ENCODE data around the gene CADPS2. TPM values are rescaled to one million over a fixed set of nuclear protein-coding genes. Genes with fewer than 3 reads are reported as not detected.

Gene CADPS2
- total and polyA plus RNA-seq, 7 donors, result 4.7 to 13.0 (median 9.5) TPM

- 57 to 85% methylated on average over 1 of the region's 1 CpG for WGBS, 2 donors
- Histone ChIP-seq H3K4me3 (no peak overlapping the region), H3K36me3 (no peaks in the 10 kb centered on the region), H3K4me1 (peaks cover 0 to 13% (median 7%) of the 10 kb centered on the region in 4 donors), H3K9me3 (no peaks in the 10 kb centered on the region), H3K27ac (no peak overlapping the region), H3K27me3 (no peaks in the 10 kb centered on the region)
- intact Hi-C loops (cut with DNase I), result no loop called here
- TF ChIP-seq EP300 (IDR thresholded peaks at IDR 0.05) (no peak), CTCF (IDR thresholded peaks at IDR 0.05) (no peak), POLR2A (IDR thresholded peaks at IDR 0.05) (no peak), POLR2AphosphoS5 (IDR thresholded peaks at IDR 0.05) (no peak)
- DNase-seq, result no peak
Measured at GRCh38 chr7:122677149-122677548, 209.1 kb downstream of the CADPS2 start.

- TF ChIP-seq POLR2AphosphoS5 (IDR thresholded peaks at IDR 0.05) (no peak), EP300 (IDR thresholded peaks at IDR 0.05) (no peak), POLR2A (IDR thresholded peaks at IDR 0.05) (no peak), CTCF (IDR thresholded peaks at IDR 0.05) (no peak)
- intact Hi-C loops (cut with DNase I), result no loop called here
- WGBS, 2 donors, result 83 to 84% methylated on average over 2 of the region's 2 CpGs
- H3K4me3 ChIP-seq, result no peak overlapping the region
- no peaks in the 10 kb centered on the region for H3K9me3 ChIP-seq
- no peak overlapping the region for H3K27ac ChIP-seq
- DNase-seq, result no peak
- no peaks in the 10 kb centered on the region for H3K36me3 ChIP-seq
- peaks cover 0 to 13% (median 7%) of the 10 kb centered on the region in 4 donors for H3K4me1 ChIP-seq
- no peaks in the 10 kb centered on the region for H3K27me3 ChIP-seq
Measured at GRCh38 chr7:122676466-122676865, 209.8 kb downstream of the CADPS2 start.

GRCh38 chr7:122675621-122676020 lies 210.6 kb downstream of the CADPS2 start:
- Histone ChIP-seq H3K4me1 (peaks cover 0 to 13% (median 7%) of the 10 kb centered on the region in 4 donors), H3K27me3 (no peaks in the 10 kb centered on the region), H3K4me3 (no peak overlapping the region), H3K36me3 (no peaks in the 10 kb centered on the region), H3K27ac (no peak overlapping the region), H3K9me3 (no peaks in the 10 kb centered on the region)
- 94 to 98% methylated on average over 7 of the region's 7 CpGs for WGBS, 2 donors
- intact Hi-C loops (cut with DNase I), result no loop called here
- TF ChIP-seq CTCF (IDR thresholded peaks at IDR 0.05) (no peak), POLR2AphosphoS5 (IDR thresholded peaks at IDR 0.05) (no peak), EP300 (IDR thresholded peaks at IDR 0.05) (no peak), POLR2A (IDR thresholded peaks at IDR 0.05) (no peak)
- DNase-seq, result no peak

- no peak for DNase-seq
- Histone ChIP-seq H3K36me3 (no peaks in the 10 kb centered on the region), H3K4me3 (no peak overlapping the region), H3K4me1 (peaks cover 0 to 13% (median 7%) of the 10 kb centered on the region in 4 donors), H3K9me3 (no peaks in the 10 kb centered on the region), H3K27me3 (no peaks in the 10 kb centered on the region), H3K27ac (no peak overlapping the region)
- 58 to 76% methylated on average over 7 of the region's 7 CpGs for WGBS, 2 donors
- intact Hi-C loops (cut with DNase I), result no loop called here
- TF ChIP-seq POLR2A (IDR thresholded peaks at IDR 0.05), result no peak
- no peak for TF ChIP-seq EP300 (IDR thresholded peaks at IDR 0.05)
- no peak for TF ChIP-seq CTCF (IDR thresholded peaks at IDR 0.05)
- no peak for TF ChIP-seq POLR2AphosphoS5 (IDR thresholded peaks at IDR 0.05)
Measured at GRCh38 chr7:122675011-122675410, 211.2 kb downstream of the CADPS2 start.

GRCh38 chr7:122674502-122674901 lies 211.8 kb downstream of the CADPS2 start:
- Histone ChIP-seq H3K36me3 (no peaks in the 10 kb centered on the region), H3K27me3 (no peaks in the 10 kb centered on the region), H3K4me3 (no peak overlapping the region), H3K4me1 (peaks cover 0 to 13% (median 7%) of the 10 kb centered on the region in 4 donors), H3K27ac (no peak overlapping the region), H3K9me3 (no peaks in the 10 kb centered on the region)
- TF ChIP-seq EP300 (IDR thresholded peaks at IDR 0.05), result no peak
- no peak for TF ChIP-seq POLR2AphosphoS5 (IDR thresholded peaks at IDR 0.05)
- TF ChIP-seq POLR2A (IDR thresholded peaks at IDR 0.05), result no peak
- TF ChIP-seq CTCF (IDR thresholded peaks at IDR 0.05), result no peak
- intact Hi-C loops (cut with DNase I), result no loop called here
- 15 to 46% methylated on average over 4 of the region's 4 CpGs for WGBS, 2 donors
- DNase-seq, result no peak
